HUDEP-2 (cell line): ENCODE measurements around the gene ELP1.
"Not testable (repeated sequence)": the region's sequence is repeated elsewhere in the genome, so short reads cannot be mapped to it uniquely, and the experiment has no call there.

ENCODE experiments used
- DNase-seq, 76 experiments: peaks; one replicate each; lab custom pipeline; 2025; ENCODE audit not compliant: unreplicated experiment in 76 of 76; lab: John Stamatoyannopoulos, UW

The ELP1 gene

GRCh38 chr9:108933718-108934322 is at the start of gene ELP1:
TSS of gene ELP1 (minus strand) at chr9:108934124. CDS start at chr9:108931146, 2,978 bp downstream.
- peak in 75 of 76 experiments; percentile 29 to 91 (median 84) for DNase-seq

- no peak for DNase-seq
Observed at GRCh38 chr9:108980893-108981292, 47.0 kb upstream of the ELP1 start.

- DNase-seq = no peak
Observed at GRCh38 chr9:108978205-108978604, 44.3 kb upstream of the ELP1 start.

- DNase-seq = no peak
Observed at GRCh38 chr9:108973895-108974294, 40.0 kb upstream of the ELP1 start.

GRCh38 chr9:108972626-108973209 is 38.8 kb upstream of the ELP1 start:
- DNase-seq = no peak

- DNase-seq = no peak
Observed at GRCh38 chr9:108972186-108972585, 38.3 kb upstream of the ELP1 start.

GRCh38 chr9:108971392-108971791 is 37.5 kb upstream of the ELP1 start:
- not testable (repeated sequence) for DNase-seq

- DNase-seq = no peak
Observed at GRCh38 chr9:108967916-108968315, 34.0 kb upstream of the ELP1 start.

GRCh38 chr9:108963459-108964143 is 29.7 kb upstream of the ELP1 start:
- peak in 72 of 76 experiments; percentile 5 to 88 (median 62) for DNase-seq

GRCh38 chr9:108961151-108961550 is 27.2 kb upstream of the ELP1 start:
- no peak for DNase-seq

GRCh38 chr9:108960331-108960730 is 26.4 kb upstream of the ELP1 start:
- no peak for DNase-seq

GRCh38 chr9:108956631-108957026 is 22.7 kb upstream of the ELP1 start:
- DNase-seq = no peak

- DNase-seq = no peak
Observed at GRCh38 chr9:108956022-108956630, 22.2 kb upstream of the ELP1 start.

- peak in 12 of 76 experiments; percentile 3 to 28 (median 13) for DNase-seq
Observed at GRCh38 chr9:108953983-108954574, 20.2 kb upstream of the ELP1 start.

GRCh38 chr9:108951578-108951977 is 17.7 kb upstream of the ELP1 start:
- no peak for DNase-seq

GRCh38 chr9:108950168-108950567 is 16.2 kb upstream of the ELP1 start:
- DNase-seq = no peak

GRCh38 chr9:108939975-108940374 is 6.1 kb upstream of the ELP1 start:
- DNase-seq = no peak

- no peak for DNase-seq
Observed at GRCh38 chr9:108937561-108938305, 3.8 kb upstream of the ELP1 start.

GRCh38 chr9:108934323-108934893 is 484 bp upstream of the ELP1 start, which contains the start of gene ABITRAM:
TSS of gene ABITRAM (plus strand) at chr9:108934400. CDS start at chr9:108934487, 87 bp downstream.
- DNase-seq = peak in 62 of 76 experiments; percentile 11 to 80 (median 64)

GRCh38 chr9:108933231-108933717 is 650 bp downstream of the ELP1 start:
- peak in 9 of 76 experiments; percentile 14 to 51 (median 31) for DNase-seq
